ENCODE measurements around the gene MAZ.
"Not testable (repeated sequence)": the region's sequence is repeated elsewhere in the genome, so short reads cannot be mapped to it uniquely, and the experiment has no call there.

The MAZ gene

GRCh38 chr16:29806099-29806579, at the start of gene MAZ:
Gene MAZ, plus strand, starts transcription at chr16:29806529. Its CDS starts 173 bp downstream, at chr16:29806702.
- peak; percentile 94 for DNase-seq

GRCh38 chr16:29756654-29757053, 49.7 kb upstream of the MAZ start:
- DNase-seq = no peak

GRCh38 chr16:29757086-29757485, 49.2 kb upstream of the MAZ start:
- not testable (repeated sequence) for DNase-seq

- no peak for DNase-seq
Measured at GRCh38 chr16:29757950-29758466, 48.3 kb upstream of the MAZ start.

DNA sequence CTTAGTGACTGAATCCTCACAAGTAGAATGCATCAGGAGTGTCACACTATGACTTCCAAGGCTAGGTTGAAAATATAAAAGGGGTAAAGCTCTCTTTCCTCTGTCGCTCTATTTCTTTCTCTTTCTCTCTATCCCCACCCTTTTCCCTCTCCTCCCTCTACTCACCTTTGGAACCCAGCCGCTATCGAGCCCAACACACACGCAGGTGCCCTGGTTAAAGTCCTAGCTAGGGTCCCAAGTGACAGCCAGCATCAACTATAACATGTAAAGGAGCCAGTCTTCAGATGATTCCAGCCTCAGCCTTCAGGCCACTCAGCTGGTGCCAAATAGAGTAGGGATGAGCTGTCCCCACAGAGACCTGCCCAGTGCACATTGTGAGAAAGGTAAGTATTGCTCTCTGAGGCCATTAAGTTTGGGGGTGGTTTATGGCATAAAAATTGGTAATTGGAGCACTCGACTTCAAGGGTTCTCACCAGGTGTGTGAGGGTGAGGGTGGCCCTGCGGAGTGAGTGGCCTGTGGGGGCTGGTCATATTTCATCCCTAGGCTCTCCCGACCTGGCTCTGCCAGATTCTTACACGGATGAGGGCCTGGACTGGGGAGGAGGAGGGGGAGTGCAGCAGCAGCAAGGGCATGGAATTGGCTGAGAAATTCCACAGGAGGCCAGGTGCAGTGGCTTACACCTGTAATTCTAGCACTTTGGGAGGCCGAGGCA, 45.6 kb upstream of the MAZ start:
- no peak for DNase-seq

- not testable (repeated sequence) for DNase-seq
Measured at GRCh38 chr16:29761280-29761651, 45.1 kb upstream of the MAZ start.

DNA sequence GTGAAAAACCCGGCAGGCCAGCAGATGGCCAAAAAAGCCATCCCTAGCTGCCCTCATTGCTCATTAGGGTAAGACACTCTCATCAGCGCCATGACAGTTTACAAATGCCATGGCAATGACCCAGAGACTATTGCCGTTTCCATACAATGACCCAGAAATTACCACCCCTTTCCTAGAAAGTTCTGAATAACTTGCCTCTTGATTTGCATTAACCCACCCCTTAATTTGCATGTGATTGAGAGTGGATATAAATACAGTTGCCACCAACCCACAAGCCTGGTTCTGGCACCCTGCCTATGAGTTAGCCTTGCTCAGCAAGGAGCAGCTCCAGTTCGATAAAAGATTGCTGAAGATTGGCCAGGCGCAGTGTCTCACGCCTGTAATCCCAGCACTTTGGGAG, 44.4 kb upstream of the MAZ start:
- no peak for DNase-seq

DNA sequence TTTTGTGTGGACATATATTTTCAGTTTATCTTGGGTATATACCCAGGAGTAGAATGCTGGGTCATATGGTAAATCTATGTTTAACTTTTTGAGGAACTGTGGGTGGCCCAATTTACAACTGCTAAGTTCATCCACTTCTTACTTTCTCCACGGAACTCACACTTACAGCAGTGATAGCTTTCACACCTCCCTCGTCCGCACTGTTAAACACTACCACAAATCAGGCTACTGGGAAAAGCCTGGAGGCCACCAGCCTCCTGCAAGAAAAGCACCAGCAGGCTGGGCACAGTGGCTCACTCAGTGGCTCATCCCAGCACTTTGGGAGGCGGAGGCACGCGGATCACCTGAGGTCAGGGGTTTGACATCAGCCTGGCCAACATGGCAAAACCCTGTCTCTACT, 43.0 kb upstream of the MAZ start:
- no peak for DNase-seq

DNA sequence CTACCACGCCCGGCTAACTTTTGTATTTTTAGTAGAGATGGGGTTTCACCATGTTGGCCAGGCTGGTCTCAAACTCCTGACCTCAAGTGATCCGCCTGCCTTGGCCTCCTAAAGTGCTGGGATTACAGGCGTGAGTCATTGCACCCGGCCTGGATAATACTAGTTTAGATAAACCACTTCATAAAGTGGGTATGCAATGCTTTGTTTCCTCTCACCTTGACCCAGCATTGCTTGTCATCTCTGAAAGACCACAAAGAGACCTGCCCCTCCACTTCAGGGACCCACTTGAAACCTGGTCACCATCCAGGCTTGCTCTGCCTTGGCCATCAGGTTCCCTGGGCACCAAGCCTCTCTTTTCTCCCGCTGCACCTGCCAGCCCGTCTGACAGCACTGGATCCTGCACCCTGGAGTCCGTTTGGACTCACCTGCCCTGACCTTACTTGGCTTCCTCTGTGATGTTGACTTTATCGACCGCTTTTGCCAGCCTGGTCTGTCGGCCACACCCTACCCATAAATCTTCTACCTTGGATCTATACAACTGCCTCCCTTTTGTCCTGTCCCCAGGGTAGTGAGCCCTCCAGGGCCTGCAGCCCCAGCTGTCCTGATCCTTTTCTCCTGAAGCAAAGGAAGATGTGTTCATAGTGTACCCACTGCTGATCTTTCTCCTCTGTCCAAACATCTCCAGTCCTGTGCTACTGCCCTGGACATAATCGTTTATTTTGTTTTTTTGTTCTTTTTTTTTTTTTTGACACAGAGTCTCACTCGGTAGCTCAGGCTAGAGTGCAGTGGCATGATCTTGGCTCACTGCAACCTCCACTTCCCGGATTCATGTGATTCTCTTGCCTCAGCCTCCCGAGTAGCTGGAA, 40.9 kb upstream of the MAZ start:
- no peak for DNase-seq

DNA sequence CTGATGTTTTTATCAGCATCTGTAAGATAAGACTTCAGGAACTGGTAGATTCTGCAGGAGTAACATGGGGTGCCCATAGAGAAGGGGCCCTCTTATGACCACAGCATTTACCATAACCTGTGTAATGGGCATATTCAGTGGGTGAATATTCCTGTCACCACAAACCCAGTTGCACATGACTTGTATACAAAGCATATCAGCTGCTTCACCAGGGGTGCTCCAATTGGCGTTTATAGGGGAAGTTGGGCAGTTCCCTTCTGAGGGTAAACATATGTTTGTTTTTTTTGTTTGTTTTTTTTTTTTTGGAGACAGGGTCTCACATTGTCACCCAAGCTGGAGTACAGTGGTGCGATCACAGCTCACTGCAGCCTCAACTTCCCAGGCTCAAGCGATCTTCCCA, 39.8 kb upstream of the MAZ start:
- DNase-seq = no peak

DNA sequence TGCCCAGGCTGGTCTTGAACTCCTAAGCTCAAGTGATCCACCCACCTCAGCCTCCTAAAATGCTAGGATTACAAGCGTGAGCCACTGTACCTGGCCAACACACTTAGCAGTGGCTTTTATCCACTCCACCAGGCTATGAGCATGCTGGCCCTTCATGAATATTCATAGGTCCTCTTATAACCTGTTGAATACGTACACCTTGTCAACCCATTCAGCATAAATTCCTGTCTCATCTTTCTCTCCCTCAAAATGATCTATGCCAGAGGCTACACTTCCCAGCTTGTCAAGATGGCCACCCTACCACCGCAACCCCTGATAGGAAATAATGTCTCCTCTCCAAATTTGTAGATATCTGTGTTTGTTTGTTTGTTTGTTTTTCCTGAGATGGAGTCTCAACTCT, 39.3 kb upstream of the MAZ start:
- no peak for DNase-seq

DNA sequence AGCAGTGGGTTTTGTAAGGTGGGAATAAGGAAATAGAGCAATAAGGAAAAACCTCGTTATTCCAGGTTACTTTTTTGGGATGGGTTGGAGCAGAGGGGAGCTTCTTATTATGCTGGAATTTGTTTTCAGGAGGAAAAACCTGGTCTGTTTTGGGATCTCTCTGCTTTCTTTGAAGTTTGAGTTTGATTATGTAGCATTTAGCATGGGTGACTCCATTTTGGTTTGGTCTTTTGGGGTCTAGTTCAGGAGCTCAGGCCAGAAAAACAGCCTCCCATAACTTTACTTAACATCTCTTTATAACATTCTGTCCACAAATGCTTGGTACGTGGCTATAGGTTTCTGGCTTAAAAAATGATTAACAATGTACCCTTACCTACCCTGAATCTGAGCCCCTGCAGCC, 36.8 kb upstream of the MAZ start:
- DNase-seq = no peak

DNA sequence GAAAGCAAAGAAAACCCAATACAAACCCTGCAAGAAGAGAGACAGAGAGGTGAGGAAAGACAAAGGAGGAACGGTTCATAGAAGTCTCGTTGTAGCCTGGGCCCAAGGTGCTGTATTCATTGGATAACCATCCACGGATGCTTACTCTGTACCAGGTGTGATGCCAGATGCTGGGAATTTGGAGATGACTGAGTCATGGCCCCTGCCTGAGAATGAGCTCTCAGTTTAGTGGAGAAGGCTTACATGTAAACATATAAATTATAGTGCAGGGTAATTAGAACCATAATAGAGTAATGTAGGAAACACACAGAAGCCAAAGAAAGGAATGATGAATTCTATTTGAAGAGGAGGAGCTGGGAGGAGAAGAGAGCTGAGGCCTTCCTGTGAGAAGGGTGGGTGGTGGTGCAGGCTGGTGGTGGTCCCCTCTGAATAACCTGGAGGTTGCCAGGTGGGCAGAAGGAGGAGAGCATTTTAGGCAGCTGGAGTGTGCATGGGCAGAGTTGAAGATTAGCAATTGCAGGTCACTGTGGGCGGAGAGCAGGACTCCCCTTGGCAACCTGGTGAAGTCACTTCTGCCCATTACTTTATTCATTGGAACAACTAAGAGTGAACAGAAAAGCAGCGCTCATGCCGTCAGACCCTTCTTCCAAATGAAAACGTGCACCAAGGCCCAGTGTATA, 35.9 kb upstream of the MAZ start:
- DNase-seq = peak; percentile 65

DNA sequence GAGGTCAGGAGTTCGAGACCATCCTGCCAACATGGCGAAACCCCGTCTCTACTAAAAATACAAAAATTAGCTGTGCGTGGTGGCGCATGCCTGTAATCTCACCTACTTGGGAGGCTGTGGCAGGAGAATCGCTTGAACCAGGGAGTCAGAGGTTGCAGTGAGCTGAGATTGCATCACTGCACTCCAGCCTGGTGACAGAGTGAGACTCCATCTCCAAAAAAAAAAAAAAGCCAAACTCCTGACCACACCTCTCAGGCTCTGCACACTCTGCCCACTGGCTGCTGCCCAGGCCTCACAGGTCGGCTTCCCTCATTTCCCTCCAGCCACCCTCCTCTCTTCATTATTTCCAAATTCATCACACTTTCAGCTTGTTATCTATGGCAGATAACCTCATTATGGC, 34.0 kb upstream of the MAZ start:
- not testable (repeated sequence) for DNase-seq

GRCh38 chr16:29774730-29775129, 31.6 kb upstream of the MAZ start:
- no peak for DNase-seq

- DNase-seq = peak; percentile 74
Measured at GRCh38 chr16:29775742-29776408, 30.5 kb upstream of the MAZ start.

GRCh38 chr16:29777576-29778350, 28.6 kb upstream of the MAZ start, which contains the start of gene ZG16:
Gene ZG16, plus strand, starts transcription at chr16:29778256. Its CDS starts 1,011 bp downstream, at chr16:29779267.
- peak; percentile 5 for DNase-seq

DNA sequence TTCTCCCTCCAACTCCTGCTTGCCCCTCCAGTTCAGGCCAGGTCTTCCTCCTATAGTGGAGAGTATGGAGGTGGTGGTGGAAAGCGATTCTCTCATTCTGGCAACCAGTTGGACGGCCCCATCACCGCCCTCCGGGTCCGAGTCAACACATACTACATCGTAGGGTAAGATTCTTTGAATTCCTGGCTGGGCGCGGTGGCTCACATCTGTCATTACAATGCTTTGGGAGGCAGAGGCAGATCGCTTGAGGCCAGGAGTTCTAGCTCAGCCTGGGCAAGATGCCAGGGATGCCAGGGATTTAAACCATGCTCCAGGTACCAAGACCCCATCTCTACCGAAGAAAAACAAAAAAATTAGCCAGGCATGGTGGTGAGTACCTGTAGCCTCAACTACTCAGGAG, 26.9 kb upstream of the MAZ start:
- no peak for DNase-seq

GRCh38 chr16:29783094-29783953, 23.0 kb upstream of the MAZ start:
- not testable (repeated sequence) for DNase-seq

DNA sequence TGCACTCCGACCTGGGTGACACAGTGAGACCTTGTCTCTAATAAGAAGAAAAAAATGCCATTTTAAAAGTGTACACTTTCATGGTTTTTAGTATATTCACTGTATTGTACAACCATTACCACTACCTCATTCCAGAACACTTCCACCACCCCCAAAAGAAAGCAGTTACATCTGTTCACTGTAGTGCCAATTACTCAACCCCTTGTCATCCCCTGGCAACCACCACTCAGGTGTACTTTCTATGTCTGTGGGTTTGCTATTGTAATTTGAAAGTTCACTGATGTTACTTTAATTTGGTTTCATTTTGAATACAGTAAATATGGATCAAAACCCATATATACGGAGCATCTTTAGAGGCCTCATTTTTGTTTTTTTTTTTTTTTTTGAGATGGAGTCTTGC, 22.2 kb upstream of the MAZ start:
- no peak for DNase-seq

Data from NCI-H2171 treated with DMSO at 0.1 percent for 48 hours (cell line).